ENCODE results near the gene PROX2. TPM values are rescaled to one million over a fixed set of nuclear protein-coding genes. Genes with fewer than 3 reads are reported as not detected.

PROX2 gene
- total and polyA plus RNA-seq, 5 experiments from 2014 or later, result 0.12 to 0.75 (median 0.50) TPM

GRCh38 chr14:74906925-74907521 lies 31.1 kb upstream of the PROX2 start:
- ATAC-seq, result peak in 1 of 2 donors; percentile 26
- H3K27ac Mint-ChIP-seq, result peak overlapping the region in 4 of 10 donors; percentile 25 to 74 (median 42)
- no peak overlapping the region for H3K4me3 Mint-ChIP-seq
- H3K9me3 Mint-ChIP-seq, result no peaks in the 10 kb centered on the region
- H3K36me3 Mint-ChIP-seq, result peaks cover 0 to 28% (median 0%) of the 10 kb centered on the region in 3 donors
- peaks cover 0 to 22% (median 10%) of the 10 kb centered on the region in 4 donors for H3K4me1 Mint-ChIP-seq
- POLR2A ChIA-PET, result interaction anchor here (4.8 kb wide), 1 partner anchor 46 kb away, joined by 59 read pairs; no protein-coding TSS in a partner anchor
- H3K27me3 Mint-ChIP-seq, result no peaks in the 10 kb centered on the region
- DNase-seq, result no peak

DNA sequence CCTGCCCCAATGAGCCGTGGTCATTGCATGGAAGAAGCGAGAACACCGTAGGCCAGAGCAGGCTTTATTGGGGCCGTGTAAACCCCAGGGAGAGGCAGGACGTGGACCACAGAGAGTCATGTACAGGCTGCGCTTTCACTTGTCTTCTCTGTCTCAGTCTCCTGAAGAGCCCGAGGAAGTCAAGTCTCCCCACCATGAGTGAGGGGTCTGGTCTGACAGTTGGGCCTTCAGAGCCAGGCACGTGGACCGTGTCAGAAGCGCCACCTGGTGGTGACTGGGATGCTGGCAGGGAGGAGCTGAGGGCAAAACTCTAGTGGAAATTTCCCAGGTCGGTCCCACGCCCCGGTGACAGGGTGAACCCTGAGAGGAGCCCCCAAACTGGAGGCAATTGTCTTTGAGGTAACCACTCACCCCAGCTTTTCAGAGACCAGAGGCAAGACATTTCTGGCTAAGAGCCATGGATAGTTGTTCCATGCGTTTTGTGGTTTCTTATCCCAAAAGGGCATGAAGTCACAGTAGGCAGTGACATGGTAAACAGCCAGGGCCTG lies 29.7 kb upstream of the PROX2 start:
- Mint-ChIP-seq H3K9me3 (no peaks in the 10 kb centered on the region), H3K4me1 (peaks cover 0 to 22% (median 10%) of the 10 kb centered on the region in 4 donors), H3K27ac (peak overlapping the region in 9 of 10 donors; percentile 8 to 85 (median 72)), H3K4me3 (no peak overlapping the region), H3K27me3 (no peaks in the 10 kb centered on the region), H3K36me3 (peaks cover 0 to 41% (median 2%) of the 10 kb centered on the region in 3 donors)
- DNase-seq, result peak; percentile 58 to 88 (median 77)
- POLR2A ChIA-PET, result interaction anchor here (1.0 to 4.8 kb wide), 7 partner anchors 11 to 296 kb away, joined by 3 to 59 read pairs (median 4); partner anchors contain the start of gene LTBP2
- peak; percentile 76 to 81 for ATAC-seq

DNA sequence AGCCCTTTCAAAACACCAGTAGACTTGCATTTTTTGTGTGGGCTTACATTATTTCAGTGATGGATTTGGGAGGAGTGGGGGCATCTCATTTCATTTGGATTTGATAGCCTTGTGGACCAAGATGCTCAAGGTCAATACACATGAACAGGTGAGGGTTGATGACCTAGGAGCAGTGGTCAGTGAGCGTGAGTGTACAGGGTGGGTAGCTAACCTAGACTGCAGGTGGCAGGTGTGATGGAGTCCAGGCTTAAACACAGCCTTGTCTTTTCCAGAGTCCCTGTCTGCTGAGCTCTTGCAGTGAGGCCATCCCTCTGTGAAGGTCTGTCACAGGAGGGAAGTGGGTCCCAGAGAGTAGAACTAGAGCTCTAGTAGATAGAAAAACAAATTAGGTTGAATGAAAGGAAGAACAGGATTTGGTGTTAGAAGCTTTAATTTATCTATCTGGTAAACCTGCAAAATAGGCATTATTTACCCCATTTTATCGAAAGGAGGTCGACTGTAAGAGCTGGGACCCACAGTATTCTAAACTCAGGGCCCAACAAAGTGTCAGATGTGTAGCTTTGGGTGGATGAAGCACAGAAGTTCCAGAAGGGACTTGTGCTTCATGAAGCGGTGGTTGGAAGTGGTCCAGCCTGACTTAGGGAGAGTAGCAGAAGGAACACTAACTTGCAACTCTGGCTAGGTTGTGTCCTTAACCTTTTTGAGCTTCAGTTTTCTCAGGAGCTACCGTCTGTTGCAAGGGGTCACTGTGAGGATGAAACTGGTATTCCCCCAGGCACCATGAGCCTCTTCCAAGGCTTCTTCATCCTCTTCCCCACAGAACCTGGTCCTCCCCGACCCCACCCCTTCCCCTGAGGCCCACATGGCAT lies 28.9 kb upstream of the PROX2 start:
- Mint-ChIP-seq H3K36me3 (peaks cover 0 to 49% (median 6%) of the 10 kb centered on the region in 3 donors), H3K27me3 (no peaks in the 10 kb centered on the region), H3K9me3 (no peaks in the 10 kb centered on the region), H3K4me3 (no peak overlapping the region), H3K4me1 (peaks cover 0 to 22% (median 10%) of the 10 kb centered on the region in 4 donors), H3K27ac (peak overlapping the region; percentile 48 to 87 (median 74))
- POLR2A ChIA-PET, result interaction anchor here (0.6 to 4.8 kb wide), 9 partner anchors 11 to 295 kb away, joined by 3 to 59 read pairs (median 4); partner anchors contain the start of gene LTBP2
- DNase-seq, result no peak
- ATAC-seq, result no peak

GRCh38 chr14:74902941-74903705 lies 27.2 kb upstream of the PROX2 start:
- no peaks in the 10 kb centered on the region for H3K27me3 Mint-ChIP-seq
- ATAC-seq (no peak), DNase-seq (no peak)
- H3K4me1 Mint-ChIP-seq, result peaks cover 0 to 20% (median 10%) of the 10 kb centered on the region in 4 donors
- peaks cover 0 to 67% (median 7%) of the 10 kb centered on the region in 3 donors for H3K36me3 Mint-ChIP-seq
- POLR2A ChIA-PET, result no interaction called here
- no peaks in the 10 kb centered on the region for H3K9me3 Mint-ChIP-seq
- H3K4me3 Mint-ChIP-seq, result no peak overlapping the region
- peak overlapping the region in 6 of 10 donors; percentile 11 to 82 (median 31) for H3K27ac Mint-ChIP-seq

- Mint-ChIP-seq H3K9me3 (no peaks in the 10 kb centered on the region), H3K4me3 (no peak overlapping the region), H3K27me3 (no peaks in the 10 kb centered on the region), H3K4me1 (peaks cover 0 to 6% (median 4%) of the 10 kb centered on the region in 4 donors), H3K27ac (peak overlapping the region in 4 of 10 donors; percentile 44 to 81 (median 58)), H3K36me3 (peaks cover 4 to 97% (median 18%) of the 10 kb centered on the region in 3 donors)
- ATAC-seq (no peak), DNase-seq (no peak)
- POLR2A ChIA-PET, result interaction anchor here (0.6 kb wide), 1 partner anchor 1210 kb away, joined by 4 read pairs; no protein-coding TSS in a partner anchor
These were observed 22.7 kb upstream of the PROX2 start for GRCh38 chr14:74898694-74899093.

- no peak for ATAC-seq
- H3K27me3 Mint-ChIP-seq, result no peaks in the 10 kb centered on the region
- no peak overlapping the region for H3K4me3 Mint-ChIP-seq
- peaks cover 0 to 12% (median 4%) of the 10 kb centered on the region in 4 donors for H3K4me1 Mint-ChIP-seq
- DNase-seq, result no peak
- no peaks in the 10 kb centered on the region for H3K9me3 Mint-ChIP-seq
- H3K27ac Mint-ChIP-seq, result peak overlapping the region in 2 of 10 donors; percentile 18 to 31
- H3K36me3 Mint-ChIP-seq, result peaks cover 4 to 99% (median 19%) of the 10 kb centered on the region in 3 donors
- POLR2A ChIA-PET, result interaction anchor here (0.6 to 0.7 kb wide), 2 partner anchors 302 to 1210 kb away, joined by 3 to 4 read pairs; no protein-coding TSS in a partner anchor
These were observed 22.1 kb upstream of the PROX2 start for GRCh38 chr14:74898083-74898482.

GRCh38 chr14:74897642-74898041 lies 21.7 kb upstream of the PROX2 start:
- ATAC-seq (no peak), DNase-seq (no peak)
- peak overlapping the region in 3 of 10 donors; percentile 16 to 31 (median 18) for H3K27ac Mint-ChIP-seq
- no peak overlapping the region for H3K4me3 Mint-ChIP-seq
- no peaks in the 10 kb centered on the region for H3K27me3 Mint-ChIP-seq
- H3K9me3 Mint-ChIP-seq, result no peaks in the 10 kb centered on the region
- peaks cover 4 to 99% (median 19%) of the 10 kb centered on the region in 3 donors for H3K36me3 Mint-ChIP-seq
- POLR2A ChIA-PET, result interaction anchor here (0.7 kb wide), 1 partner anchor 303 kb away, joined by 3 read pairs; no protein-coding TSS in a partner anchor
- H3K4me1 Mint-ChIP-seq, result peaks cover 0 to 17% (median 4%) of the 10 kb centered on the region in 4 donors

GRCh38 chr14:74896400-74896799 lies 20.5 kb upstream of the PROX2 start:
- H3K27me3 Mint-ChIP-seq, result no peaks in the 10 kb centered on the region
- ATAC-seq (no peak), DNase-seq (no peak)
- no peak overlapping the region for H3K4me3 Mint-ChIP-seq
- peaks cover 0 to 22% (median 4%) of the 10 kb centered on the region in 4 donors for H3K4me1 Mint-ChIP-seq
- peaks cover 4 to 99% (median 20%) of the 10 kb centered on the region in 3 donors for H3K36me3 Mint-ChIP-seq
- H3K27ac Mint-ChIP-seq, result peak overlapping the region in 5 of 10 donors; percentile 7 to 82 (median 56)
- H3K9me3 Mint-ChIP-seq, result no peaks in the 10 kb centered on the region
- POLR2A ChIA-PET, result no interaction called here

GRCh38 chr14:74893614-74894091 lies 17.7 kb upstream of the PROX2 start:
- ATAC-seq, result no peak
- peaks cover 4 to 95% (median 16%) of the 10 kb centered on the region in 3 donors for H3K36me3 Mint-ChIP-seq
- peaks cover 4 to 25% (median 6%) of the 10 kb centered on the region in 4 donors for H3K4me1 Mint-ChIP-seq
- no peaks in the 10 kb centered on the region for H3K27me3 Mint-ChIP-seq
- H3K9me3 Mint-ChIP-seq, result no peaks in the 10 kb centered on the region
- DNase-seq, result no peak
- POLR2A ChIA-PET, result interaction anchor here (0.9 to 3.0 kb wide), 4 partner anchors 11 to 23 kb away, joined by 3 to 20 read pairs (median 3); partner anchors contain the start of gene DLST
- H3K4me3 Mint-ChIP-seq, result peak overlapping the region in 1 of 10 donors; percentile 45
- H3K27ac Mint-ChIP-seq, result peak overlapping the region in 7 of 10 donors; percentile 1 to 84 (median 11)

DNA sequence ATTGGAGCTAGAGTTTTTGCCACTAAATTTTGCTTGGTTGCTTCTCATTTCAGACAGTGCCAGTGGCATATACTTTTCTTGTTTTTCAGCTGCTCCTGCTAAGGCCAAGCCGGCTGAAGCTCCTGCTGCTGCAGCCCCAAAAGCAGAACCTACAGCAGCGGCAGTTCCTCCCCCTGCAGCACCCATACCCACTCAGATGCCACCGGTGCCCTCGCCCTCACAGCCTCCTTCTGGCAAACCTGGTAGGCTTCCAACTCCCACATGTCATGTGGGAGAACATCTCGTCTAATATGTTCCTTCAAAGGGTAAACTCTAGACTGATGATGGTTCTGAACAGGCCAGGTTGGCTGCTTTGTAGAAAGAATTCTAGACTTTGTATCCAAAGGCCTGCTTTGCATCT lies 16.8 kb upstream of the PROX2 start:
- Mint-ChIP-seq H3K9me3 (no peaks in the 10 kb centered on the region), H3K4me3 (no peak overlapping the region), H3K27ac (peak overlapping the region in 7 of 10 donors; percentile 25 to 86 (median 65)), H3K36me3 (peaks cover 4 to 96% (median 16%) of the 10 kb centered on the region in 3 donors), H3K27me3 (no peaks in the 10 kb centered on the region), H3K4me1 (peaks cover 11 to 34% (median 13%) of the 10 kb centered on the region in 4 donors)
- no peak for DNase-seq
- ATAC-seq, result no peak
- POLR2A ChIA-PET, result interaction anchor here (0.6 to 3.0 kb wide), 3 partner anchors 10 to 53 kb away, joined by 3 to 20 read pairs (median 4); partner anchors contain the start of gene DLST

DNA sequence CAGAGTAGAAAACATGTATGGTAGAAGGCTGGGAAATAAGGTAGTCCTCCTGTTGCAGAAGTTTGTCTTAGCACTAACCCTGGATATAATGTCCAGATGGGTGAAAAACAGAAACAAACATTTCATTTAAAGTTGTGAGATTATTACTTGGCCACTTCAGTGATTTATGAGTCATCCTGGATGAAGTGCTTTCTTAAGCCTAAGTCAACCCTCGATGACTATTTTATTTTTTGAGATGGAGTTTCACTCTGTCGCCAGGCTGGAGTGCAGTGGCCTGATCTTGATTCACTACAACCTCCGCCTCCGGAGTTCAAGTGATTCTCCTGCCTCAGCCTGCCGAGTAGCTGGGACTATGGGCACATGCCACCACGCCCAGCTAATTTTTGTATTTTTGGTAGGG lies 15.9 kb upstream of the PROX2 start:
- ATAC-seq (no peak), DNase-seq (no peak)
- POLR2A ChIA-PET, result interaction anchor here (3.0 kb wide), 1 partner anchor 9 kb away, joined by 20 read pairs; the partner anchor contains the start of gene DLST
- H3K36me3 Mint-ChIP-seq, result peaks cover 4 to 87% (median 13%) of the 10 kb centered on the region in 3 donors
- H3K27me3 Mint-ChIP-seq, result no peaks in the 10 kb centered on the region
- H3K4me1 Mint-ChIP-seq, result peaks cover 11 to 39% (median 14%) of the 10 kb centered on the region in 4 donors
- no peaks in the 10 kb centered on the region for H3K9me3 Mint-ChIP-seq
- no peak overlapping the region for H3K4me3 Mint-ChIP-seq
- H3K27ac Mint-ChIP-seq, result peak overlapping the region in 3 of 10 donors; percentile 31 to 72 (median 47)

Measured in naive thymus-derived CD8-positive, alpha-beta T cell (primary cell).